HCT116 (cell line): Measurements from ENCODE around the gene TEF. TPM values are rescaled to one million over a fixed set of nuclear protein-coding genes. Genes with fewer than 3 reads are reported as not detected.

ENCODE experiments used
- ATAC-seq: fragments of 200-7000 bp; cut with Tn5 transposase; 2 replicates; pipeline ENCODE4 v1.9.1; 2020; ENCODE audit warnings: mild to moderate bottlenecking, moderate library complexity
- BruUV-seq: library from RNA; stranded (reverse); fragments of 400-500 nt; replicated peaks from 2 replicates; lab custom pipeline; 2021; lab: Mats Ljungman, UMichigan
- CTCF ChIA-PET: fragments of 300-600 bp; sonication (Branson Sonifier 250); formaldehyde crosslinking; loops from one replicate; lab custom pipeline; 2021; ENCODE audit warnings: antibody characterized with exemption; lab: Charles Lee
- POLR2A ChIA-PET: fragments of 300-600, 350-600 bp; sonication (Branson Sonifier 250); formaldehyde crosslinking; loops from one replicate; lab custom pipeline; 2021; ENCODE audit warnings: antibody characterized with exemption; lab: Charles Lee
- RAD21 ChIA-PET, 2 experiments: fragments of 300-600 bp; sonication (Branson Sonifier 250); formaldehyde crosslinking; loops; one replicate each; lab custom pipeline; 2023; ENCODE audit warnings: low total read pairs in 2 of 2; ENCODE audit not compliant: uncharacterized antibody in 2 of 2, unreplicated experiment in 2 of 2, low non-redundant PET in 1 of 2; lab: Charles Lee
- DNase-seq: peaks from one replicate; pipeline ENCODE4 v3.0.0-alpha.2; 2010; ENCODE audit warnings: low read depth, low spot score
- H2AFZ ChIP-seq: fragments of 200-600 bp; shearing (Covaris generic), sonication (generic); 2 replicates; pipeline ENCODE4 v1.6.1; 2017; ENCODE audit warnings: low read depth, mixed run types, mixed read lengths, antibody characterized with exemption, low read length; ENCODE audit not compliant: poor library complexity, severe bottlenecking
- H3K27ac ChIP-seq: 2 replicates; pipeline ENCODE4 v1.5.1; 2012; ENCODE audit warnings: low read depth, low read length
- H3K27me3 ChIP-seq: fragments of 200-600 bp; sonication (generic); 2 replicates; pipeline ENCODE4 v1.6.1; 2016; ENCODE audit warnings: mixed run types, low read length, mixed read lengths; ENCODE audit not compliant: insufficient read depth
- H3K36me3 ChIP-seq, 2 experiments: fragments of 200-500 bp in 1 of 2; fragments of 200-600 bp in 1 of 2; sonication (Bioruptor generic) in 1 of 2; sonication (generic) in 1 of 2; 2 replicates each; pipeline versions ENCODE4 v1.5.1 to v1.6.1; 2014 to 2016; ENCODE audit warnings: low read length in 2 of 2, inconsistent platforms in 1 of 2, mixed read lengths in 1 of 2, mixed run types in 1 of 2; ENCODE audit not compliant: insufficient read depth in 2 of 2, control insufficient read depth in 1 of 2
- H3K4me1 ChIP-seq, 2 experiments: fragments of 200-600 bp in 1 of 2; sonication (generic) in 1 of 2; 2 replicates each; pipeline versions ENCODE4 v1.5.1 to v1.6.1; 2012 to 2017; ENCODE audit warnings: low read length in 2 of 2, inconsistent platforms in 1 of 2, mild to moderate bottlenecking in 1 of 2, mixed read lengths in 1 of 2, mixed run types in 1 of 2, moderate library complexity in 1 of 2; ENCODE audit not compliant: insufficient read depth in 2 of 2, control insufficient read depth in 1 of 2
- H3K4me2 ChIP-seq: fragments of 200-600 bp; sonication (generic); 2 replicates; pipeline ENCODE4 v1.6.1; 2017; ENCODE audit warnings: mixed run types, low read length, mixed read lengths
- H3K4me3 ChIP-seq, 2 experiments: fragments of 200-600 bp in 1 of 2; sonication (generic) in 1 of 2; replicated peaks in 1 of 2; 2 replicates each; pipeline ENCODE4 v1.5.1; 2011 to 2016; ENCODE audit warnings: low read length in 2 of 2, control low read depth in 1 of 2, low read depth in 1 of 2, mild to moderate bottlenecking in 1 of 2, mixed read lengths in 1 of 2, mixed run types in 1 of 2
- H3K79me2 ChIP-seq: fragments of 200-600 bp; sonication (generic); 2 replicates; pipeline ENCODE4 v1.6.1; 2017; ENCODE audit warnings: mild to moderate bottlenecking, mixed run types, low read length, moderate library complexity, mixed read lengths; ENCODE audit not compliant: insufficient read depth
- H3K9ac ChIP-seq: fragments of 200-600 bp; sonication (generic); 2 replicates; pipeline ENCODE4 v1.6.1; 2016; ENCODE audit warnings: low read length, mixed read lengths
- H3K9me2 ChIP-seq: fragments of 200-600 bp; sonication (generic), shearing (Covaris generic); 2 replicates; pipeline ENCODE4 v1.6.1; 2017; ENCODE audit warnings: mixed run types, mild to moderate bottlenecking, moderate library complexity; ENCODE audit not compliant: insufficient read depth
- H3K9me3 ChIP-seq, 2 experiments: fragments of 200-500 bp in 1 of 2; fragments of 200-600 bp in 1 of 2; sonication (Bioruptor generic) in 1 of 2; sonication (generic) in 1 of 2; 2 replicates each; pipeline ENCODE4 v1.6.1; 2014 to 2017; ENCODE audit warnings: low read length in 2 of 2, mixed read lengths in 2 of 2, inconsistent platforms in 1 of 2, low read depth in 1 of 2, mild to moderate bottlenecking in 1 of 2, mixed run types in 1 of 2, moderate library complexity in 1 of 2; ENCODE audit not compliant: control insufficient read depth in 1 of 2, insufficient read depth in 1 of 2
- H4K20me1 ChIP-seq: fragments of 200-600 bp; sonication (generic), shearing (Covaris generic); 2 replicates; pipeline ENCODE4 v1.6.1; 2017; ENCODE audit warnings: mixed run types, mild to moderate bottlenecking, moderate library complexity; ENCODE audit not compliant: insufficient read depth
- ATF3 ChIP-seq: IDR thresholded peaks from 2 replicates; pipeline ENCODE4 v1.6.1; 2012
- ELF1 ChIP-seq: IDR thresholded peaks from 2 replicates; pipeline ENCODE4 v1.6.1; 2012; ENCODE audit warnings: low read depth, borderline replicate concordance
- EZH2 ChIP-seq: fragments of 200-600 bp; sonication (generic); IDR thresholded peaks from 2 replicates; pipeline ENCODE4 v1.6.1; 2017; ENCODE audit warnings: antibody characterized with exemption, mixed run types
- POLR2A ChIP-seq: IDR thresholded peaks from 2 replicates; pipeline ENCODE4 v1.7.0; 2011; ENCODE audit warnings: borderline replicate concordance; ENCODE audit not compliant: insufficient read depth, insufficient read length; ENCODE audit errors: extremely low read depth
- RAD21 ChIP-seq: IDR thresholded peaks from 2 replicates; pipeline ENCODE4 v1.6.1; 2012; ENCODE audit warnings: low read depth, mild to moderate bottlenecking
- REST ChIP-seq: IDR thresholded peaks from 2 replicates; pipeline ENCODE4 v1.6.1; 2012; ENCODE audit warnings: low read depth
- SP1 ChIP-seq: IDR thresholded peaks from 2 replicates; pipeline ENCODE4 v1.6.1; 2012; ENCODE audit warnings: low read depth
- SRF ChIP-seq: IDR thresholded peaks from 2 replicates; pipeline ENCODE4 v1.6.1; 2012; ENCODE audit warnings: low read depth
- YY1 ChIP-seq: IDR thresholded peaks from 2 replicates; pipeline ENCODE4 v1.6.1; 2011; ENCODE audit warnings: low read length, low read depth, moderate library complexity, mild to moderate bottlenecking; ENCODE audit not compliant: insufficient replicate concordance; ENCODE audit errors: extremely low read depth
- ZBTB33 ChIP-seq: IDR thresholded peaks from 2 replicates; pipeline ENCODE4 v1.6.1; 2011; ENCODE audit warnings: mild to moderate bottlenecking, low read length, moderate library complexity; ENCODE audit not compliant: insufficient replicate concordance; ENCODE audit errors: extremely low read depth
- ZFX ChIP-seq: fragments of 450-650 bp; IDR thresholded peaks from 2 replicates; pipeline ENCODE4 v1.6.1; 2017
- ZNF274 ChIP-seq: fragments of 200-500 bp; sonication (Bioruptor generic); IDR thresholded peaks from 2 replicates; pipeline ENCODE4 v1.6.1; 2014; ENCODE audit warnings: mild to moderate bottlenecking, low read depth, low read length, inconsistent platforms
- intact Hi-C: fragments of 100-400 bp; cut with micrococcal nuclease; formaldehyde crosslinking; loops from 2 replicates; pipeline ENCODE4 v1.10.0; 2022
- total RNA-seq: library from RNA; stranded (reverse); gene quantifications from one replicate; pipeline ENCODE4 v1.2.1, GENCODE V29; 2021; ENCODE audit not compliant: unreplicated experiment

The TEF gene
- total RNA-seq, 1 experiment from 2014 or later = 16.5 TPM

GRCh38 chr22:41358927-41359326 lies 22.8 kb upstream of the TEF start:
- intact Hi-C loops = no loop called here
- DNase-seq (no peak), ATAC-seq (no peak)
- H3K4me1 ChIP-seq = peaks cover 0 to 8% of the 10 kb centered on the region in 2 experiments; a peak in 2 of 4 replicates
- H3K36me3 ChIP-seq = peaks cover 0 to 7% of the 10 kb centered on the region in 2 experiments; a peak in 2 of 4 replicates
- TF ChIP-seq ZFX = no peak
- TF ChIP-seq ZNF274 = no peak
- TF ChIP-seq SRF = no peak
- TF ChIP-seq YY1 = no peak
- TF ChIP-seq ATF3 = no peak
- no peak for TF ChIP-seq ELF1
- TF ChIP-seq SP1 = no peak
- TF ChIP-seq RAD21 = no peak
- TF ChIP-seq POLR2A = no peak
- no peak for TF ChIP-seq REST
- TF ChIP-seq EZH2 = no peak
- TF ChIP-seq ZBTB33 = no peak
- no peak overlapping the region for H3K4me3 ChIP-seq
- H3K79me2 ChIP-seq = no peaks in the 10 kb centered on the region
- H3K9me2 ChIP-seq = no peaks in the 10 kb centered on the region
- no peaks in the 10 kb centered on the region for H3K9me3 ChIP-seq
- no peaks in the 10 kb centered on the region for H3K27me3 ChIP-seq
- H3K9ac ChIP-seq = no peak overlapping the region
- ChIA-PET RAD21 (no interaction called here), POLR2A (no interaction called here), CTCF (no interaction called here)
- no peak overlapping the region for H2AFZ ChIP-seq
- BruUV-seq = no TSS peak
- H3K4me2 ChIP-seq = no peak overlapping the region
- no peaks in the 10 kb centered on the region for H4K20me1 ChIP-seq
- no peak overlapping the region for H3K27ac ChIP-seq
